AG04449 (cell line): ENCODE data around the gene TLCD4.

ENCODE experiments used
- CTCF ChIA-PET: fragments of 350-600 bp; formaldehyde crosslinking; extraction: SDS; loops from one replicate; lab custom pipeline; 2021; ENCODE audit warnings: antibody characterized with exemption; lab: Yijun Ruan, JAX
- POLR2A ChIA-PET: fragments of 400-600, 350-600 bp; formaldehyde crosslinking; extraction: SDS; loops from one replicate; lab custom pipeline; 2020; ENCODE audit warnings: antibody characterized with exemption, inconsistent platforms; lab: Yijun Ruan, JAX
- DNase-seq: peaks from one replicate; pipeline ENCODE4 v3.0.0-alpha.2; 2010; ENCODE audit warnings: low read depth, low spot score
- H3K4me3 ChIP-seq: 2 replicates; pipeline ENCODE4 v1.5.1; 2011; ENCODE audit warnings: low read depth, mild to moderate bottlenecking, control low read depth, low read length
- CTCF ChIP-seq: IDR thresholded peaks from one replicate; pipeline ENCODE4 v1.5.1; 2011; ENCODE audit warnings: mild to moderate bottlenecking, moderate library complexity, low read length, control low read depth, inconsistent platforms; ENCODE audit not compliant: insufficient read depth; ENCODE audit errors: missing control alignments

Gene TLCD4

DNA sequence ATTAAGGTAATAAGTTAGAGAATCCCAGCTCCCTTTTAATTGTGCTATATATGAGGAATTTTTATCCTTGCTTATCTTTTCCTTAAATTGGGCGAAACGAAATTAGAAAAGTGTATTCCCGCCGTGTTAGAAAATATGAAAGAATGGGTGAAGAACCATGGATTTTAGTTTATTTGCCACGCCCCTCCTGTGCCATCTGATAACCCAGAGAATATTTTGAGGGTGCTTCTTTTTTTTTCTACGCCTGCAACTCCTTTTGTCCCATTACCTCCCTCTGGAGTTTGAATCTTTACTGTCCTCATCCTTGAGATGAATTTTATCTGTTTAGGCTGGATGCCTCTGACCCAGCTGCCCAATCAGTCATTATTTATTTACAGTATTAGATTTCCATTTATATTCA lies 1.6 kb downstream of the TLCD4 start:
- no peak overlapping the region for H3K4me3 ChIP-seq
- ChIA-PET POLR2A (no interaction called here), CTCF (interaction anchor here (1.5 kb wide), 1 partner anchor 121 kb away, joined by 4 read pairs; no protein-coding TSS in a partner anchor)
- no peak for DNase-seq
- no peak for TF ChIP-seq CTCF

DNA sequence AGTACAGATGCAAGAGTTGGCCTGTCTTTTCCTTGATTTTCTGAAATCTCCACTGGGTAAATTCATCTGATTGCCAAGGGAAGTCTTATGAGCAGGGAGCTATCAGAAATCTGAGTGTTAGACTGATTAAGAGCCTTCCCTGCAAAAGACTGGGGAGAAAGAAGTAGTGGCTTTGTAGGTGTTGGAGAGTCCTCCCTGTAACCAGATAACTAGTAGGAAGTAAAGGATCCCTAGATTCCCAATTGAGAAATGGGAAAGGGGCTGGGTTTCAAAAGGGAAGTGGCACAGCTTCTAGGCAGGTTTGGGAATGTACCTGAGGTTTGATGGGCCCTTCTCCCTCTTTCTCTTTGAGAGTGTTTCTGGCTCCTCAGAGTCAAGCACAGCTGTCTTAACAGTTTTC lies 2.1 kb downstream of the TLCD4 start:
- H3K4me3 ChIP-seq, result no peak overlapping the region
- no peak for DNase-seq
- ChIA-PET POLR2A (no interaction called here), CTCF (no interaction called here)
- no peak for TF ChIP-seq CTCF

GRCh38 chr1:95122151-95122697 lies 5.1 kb downstream of the TLCD4 start:
- CTCF ChIA-PET, result no interaction called here
- no peak overlapping the region for H3K4me3 ChIP-seq
- no peak for DNase-seq
- no peak for TF ChIP-seq CTCF
- POLR2A ChIA-PET, result no interaction called here

- DNase-seq, result no peak
- ChIA-PET CTCF (no interaction called here), POLR2A (no interaction called here)
- no peak for TF ChIP-seq CTCF
- no peak overlapping the region for H3K4me3 ChIP-seq
These were observed 7.2 kb downstream of the TLCD4 start for GRCh38 chr1:95124342-95124741.

DNA sequence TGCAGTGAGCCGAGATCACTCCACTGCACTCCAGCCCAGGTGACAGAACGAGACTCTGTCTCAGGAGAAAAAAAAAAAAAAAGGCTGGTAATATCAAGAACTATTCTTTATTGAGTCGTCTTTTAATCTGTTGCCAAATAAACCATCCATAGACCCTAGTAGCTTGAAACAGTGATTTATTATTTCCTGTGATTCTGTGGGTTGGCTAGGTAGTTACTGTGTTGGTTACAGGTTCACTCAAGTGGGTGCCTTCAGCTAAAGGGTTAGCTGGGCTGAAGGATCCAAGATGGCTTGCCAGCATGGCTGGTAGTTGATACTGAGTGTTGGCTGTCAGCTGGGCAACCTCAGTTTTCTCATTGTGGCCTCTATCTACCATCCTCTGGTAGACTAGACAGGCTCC lies 9.2 kb downstream of the TLCD4 start:
- ChIA-PET CTCF (no interaction called here), POLR2A (no interaction called here)
- H3K4me3 ChIP-seq, result no peak overlapping the region
- TF ChIP-seq CTCF, result no peak
- no peak for DNase-seq

DNA sequence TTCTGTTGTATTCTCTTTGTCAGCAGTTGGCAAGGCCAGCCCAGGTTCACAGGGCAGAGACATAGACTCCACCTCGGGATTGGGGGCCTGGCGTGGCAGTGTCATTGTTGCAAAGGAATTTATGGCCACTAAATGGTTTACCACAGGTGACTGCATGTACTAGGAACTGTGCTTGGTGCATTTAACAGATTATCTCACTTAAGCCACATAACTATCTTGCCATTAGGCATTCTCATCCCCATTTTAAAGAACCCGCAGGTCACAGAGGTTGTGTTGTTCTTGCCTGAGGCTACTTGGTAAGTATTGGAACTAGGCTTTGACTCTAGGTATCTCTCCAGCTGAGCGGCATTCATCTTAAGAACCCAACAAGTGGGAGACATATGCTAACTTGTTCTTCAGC lies 9.7 kb downstream of the TLCD4 start:
- no peak for DNase-seq
- CTCF ChIA-PET, result interaction anchor here (0.6 kb wide), 1 partner anchor 23 kb away, joined by 3 read pairs; no protein-coding TSS in a partner anchor
- H3K4me3 ChIP-seq, result no peak overlapping the region
- no peak for TF ChIP-seq CTCF
- POLR2A ChIA-PET, result no interaction called here
